Mesendoderm (in vitro differentiated cells): ENCODE data around the gene WDR18.

Experiments used
- DNase-seq: peaks from one replicate; pipeline ENCODE4 v3.0.0; 2013
- H2AK5ac ChIP-seq: 2 replicates; pipeline ENCODE4 v1.6.1; 2013; ENCODE audit warnings: low read length, inconsistent platforms
- H2BK120ac ChIP-seq: 2 replicates; pipeline ENCODE4 v1.6.1; 2013; ENCODE audit warnings: low read depth, mild to moderate bottlenecking, low read length, moderate library complexity, mixed read lengths
- H2BK15ac ChIP-seq: replicated peaks from 2 replicates; pipeline ENCODE4 v1.6.1; 2013; ENCODE audit warnings: low read depth, mild to moderate bottlenecking, moderate library complexity
- H2BK5ac ChIP-seq: 2 replicates; pipeline ENCODE4 v1.6.1; 2013; ENCODE audit warnings: low read length, inconsistent platforms
- H3K18ac ChIP-seq: 2 replicates; pipeline ENCODE4 v1.6.1; 2013; ENCODE audit warnings: mild to moderate bottlenecking, low read length, mixed read lengths
- H3K23ac ChIP-seq: one replicate; pipeline ENCODE4 v1.6.1; 2013; ENCODE audit warnings: low read length
- H3K27ac ChIP-seq: 2 replicates; pipeline ENCODE4 v1.5.1; 2013; ENCODE audit warnings: low read depth, mild to moderate bottlenecking, inconsistent platforms, low read length, moderate library complexity
- H3K27me3 ChIP-seq: 2 replicates; pipeline ENCODE4 v1.6.1; 2013; ENCODE audit warnings: low read length, control low read depth, mild to moderate bottlenecking, inconsistent platforms; ENCODE audit not compliant: insufficient read depth, poor library complexity
- H3K36me3 ChIP-seq: 2 replicates; pipeline ENCODE4 v1.6.1; 2013; ENCODE audit warnings: low read length, inconsistent platforms; ENCODE audit not compliant: control insufficient read depth, insufficient read depth
- H3K4ac ChIP-seq: one replicate; pipeline ENCODE4 v1.6.1; 2013; ENCODE audit warnings: low read depth, mild to moderate bottlenecking, low read length, moderate library complexity
- H3K4me1 ChIP-seq: 2 replicates; pipeline ENCODE4 v1.6.1; 2013; ENCODE audit warnings: low read depth, low read length, inconsistent platforms; ENCODE audit not compliant: control insufficient read depth
- H3K4me2 ChIP-seq: 2 replicates; pipeline ENCODE4 v1.6.1; 2013; ENCODE audit warnings: low read length
- H3K4me3 ChIP-seq: 2 replicates; pipeline ENCODE4 v1.5.1; 2013; ENCODE audit warnings: mild to moderate bottlenecking, low read length
- H3K56ac ChIP-seq: one replicate; pipeline ENCODE4 v1.6.1; 2013; ENCODE audit warnings: low read length
- H3K79me1 ChIP-seq: 2 replicates; pipeline ENCODE4 v1.6.1; 2013; ENCODE audit warnings: low read length, inconsistent platforms
- H3K79me2 ChIP-seq: 2 replicates; pipeline ENCODE4 v1.6.1; 2013; ENCODE audit warnings: mild to moderate bottlenecking, low read length; ENCODE audit not compliant: control insufficient read depth, insufficient read depth
- H3K9ac ChIP-seq: 2 replicates; pipeline ENCODE4 v1.6.1; 2013; ENCODE audit warnings: low read length, inconsistent platforms
- H4K5ac ChIP-seq: one replicate; pipeline ENCODE4 v1.6.1; 2013; ENCODE audit warnings: low read length
- H4K8ac ChIP-seq: one replicate; pipeline ENCODE4 v1.6.1; 2013; ENCODE audit warnings: low read depth, mild to moderate bottlenecking, control low read depth, low read length, moderate library complexity
- WGBS: extraction: QIAGEN DNeasy Blood & Tissue Kit; methylation state at CpG from one replicate; pipeline ENCODE4 v1.1.7; 2013; ENCODE audit warnings: low lambda C conversion rate, missing lambda C conversion rate; ENCODE audit not compliant: insufficient coverage; ENCODE audit errors: extremely low coverage; 5-methylcytosine and 5-hydroxymethylcytosine counted together

WDR18 gene

GRCh38 chr19:943551-944170 is 40.5 kb upstream of the WDR18 start:
- Histone ChIP-seq H3K36me3 (peaks cover 6% of the 10 kb centered on the region), H3K4me2 (no peak overlapping the region), H3K23ac (no peak overlapping the region), H2AK5ac (no peak overlapping the region), H3K27ac (no peak overlapping the region), H3K79me2 (peaks cover 55% of the 10 kb centered on the region), H2BK15ac (no peak overlapping the region), H3K4ac (no peak overlapping the region), H3K79me1 (peaks cover 18% of the 10 kb centered on the region), H4K5ac (no peak overlapping the region), H2BK5ac (no peak overlapping the region), H3K18ac (no peak overlapping the region), H3K4me3 (no peak overlapping the region), H3K27me3 (no peaks in the 10 kb centered on the region), H2BK120ac (no peak overlapping the region), H4K8ac (no peak overlapping the region), H3K4me1 (no peaks in the 10 kb centered on the region), H3K9ac (no peak overlapping the region), H3K56ac (no peak overlapping the region)
- no peak for DNase-seq
- no CpG with 5 or more reads among the region's 17 CpGs for WGBS

GRCh38 chr19:944171-944567 is 40.0 kb upstream of the WDR18 start:
- DNase-seq, result no peak
- no peak overlapping the region for H3K4me2 ChIP-seq
- H3K4me3 ChIP-seq, result no peak overlapping the region
- H3K23ac ChIP-seq, result no peak overlapping the region
- WGBS, result no CpG with 5 or more reads among the region's 27 CpGs
- no peak overlapping the region for H2BK120ac ChIP-seq
- peaks cover 55% of the 10 kb centered on the region for H3K79me2 ChIP-seq
- no peak overlapping the region for H3K56ac ChIP-seq
- no peak overlapping the region for H2BK5ac ChIP-seq
- H3K9ac ChIP-seq, result no peak overlapping the region
- no peak overlapping the region for H2AK5ac ChIP-seq
- H3K79me1 ChIP-seq, result peaks cover 18% of the 10 kb centered on the region
- H3K27ac ChIP-seq, result no peak overlapping the region
- no peak overlapping the region for H4K8ac ChIP-seq
- no peaks in the 10 kb centered on the region for H3K27me3 ChIP-seq
- H2BK15ac ChIP-seq, result no peak overlapping the region
- H4K5ac ChIP-seq, result no peak overlapping the region
- no peak overlapping the region for H3K4ac ChIP-seq
- no peaks in the 10 kb centered on the region for H3K4me1 ChIP-seq
- no peak overlapping the region for H3K18ac ChIP-seq
- peaks cover 6% of the 10 kb centered on the region for H3K36me3 ChIP-seq

DNA sequence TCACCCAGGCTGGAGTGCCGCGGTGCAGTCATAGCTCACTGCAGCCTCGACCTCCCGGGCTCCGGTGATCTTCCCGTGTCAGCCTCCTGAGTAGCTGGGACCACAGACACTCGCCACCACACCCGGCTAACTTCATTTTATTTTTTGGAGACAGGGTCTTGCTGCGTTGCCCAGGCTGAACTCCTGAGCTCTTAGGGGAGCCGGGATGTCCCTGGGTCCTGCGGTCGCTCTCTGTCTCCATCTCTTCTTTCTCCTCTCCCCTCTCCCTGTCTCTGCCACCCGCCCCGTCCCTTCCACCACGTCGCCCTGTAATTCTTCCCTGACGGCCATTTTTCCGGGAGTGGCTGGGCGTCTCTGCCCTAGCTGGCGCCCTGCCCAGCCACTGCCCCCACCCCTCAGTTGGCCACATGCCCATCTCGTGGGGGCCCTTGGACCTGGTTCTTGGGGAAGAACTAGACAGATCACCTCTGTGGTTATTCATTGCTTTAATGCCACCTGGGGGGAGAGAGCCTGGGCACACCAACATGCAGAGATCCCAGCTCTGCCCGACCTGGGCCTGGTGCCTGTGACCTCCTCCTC is 39.4 kb upstream of the WDR18 start:
- Histone ChIP-seq H3K4me3 (no peak overlapping the region), H3K18ac (no peak overlapping the region), H3K27ac (no peak overlapping the region), H3K23ac (no peak overlapping the region), H4K8ac (no peak overlapping the region), H2BK15ac (no peak overlapping the region), H3K79me1 (peaks cover 13% of the 10 kb centered on the region), H3K27me3 (no peaks in the 10 kb centered on the region), H3K79me2 (peaks cover 49% of the 10 kb centered on the region), H3K4ac (no peak overlapping the region), H3K56ac (no peak overlapping the region), H3K4me2 (no peak overlapping the region), H2BK120ac (no peak overlapping the region), H3K4me1 (no peaks in the 10 kb centered on the region), H2AK5ac (no peak overlapping the region), H2BK5ac (no peak overlapping the region), H4K5ac (no peak overlapping the region), H3K9ac (no peak overlapping the region), H3K36me3 (peaks cover 4% of the 10 kb centered on the region)
- no peak for DNase-seq
- WGBS, result no CpG with 5 or more reads among the region's 22 CpGs

DNA sequence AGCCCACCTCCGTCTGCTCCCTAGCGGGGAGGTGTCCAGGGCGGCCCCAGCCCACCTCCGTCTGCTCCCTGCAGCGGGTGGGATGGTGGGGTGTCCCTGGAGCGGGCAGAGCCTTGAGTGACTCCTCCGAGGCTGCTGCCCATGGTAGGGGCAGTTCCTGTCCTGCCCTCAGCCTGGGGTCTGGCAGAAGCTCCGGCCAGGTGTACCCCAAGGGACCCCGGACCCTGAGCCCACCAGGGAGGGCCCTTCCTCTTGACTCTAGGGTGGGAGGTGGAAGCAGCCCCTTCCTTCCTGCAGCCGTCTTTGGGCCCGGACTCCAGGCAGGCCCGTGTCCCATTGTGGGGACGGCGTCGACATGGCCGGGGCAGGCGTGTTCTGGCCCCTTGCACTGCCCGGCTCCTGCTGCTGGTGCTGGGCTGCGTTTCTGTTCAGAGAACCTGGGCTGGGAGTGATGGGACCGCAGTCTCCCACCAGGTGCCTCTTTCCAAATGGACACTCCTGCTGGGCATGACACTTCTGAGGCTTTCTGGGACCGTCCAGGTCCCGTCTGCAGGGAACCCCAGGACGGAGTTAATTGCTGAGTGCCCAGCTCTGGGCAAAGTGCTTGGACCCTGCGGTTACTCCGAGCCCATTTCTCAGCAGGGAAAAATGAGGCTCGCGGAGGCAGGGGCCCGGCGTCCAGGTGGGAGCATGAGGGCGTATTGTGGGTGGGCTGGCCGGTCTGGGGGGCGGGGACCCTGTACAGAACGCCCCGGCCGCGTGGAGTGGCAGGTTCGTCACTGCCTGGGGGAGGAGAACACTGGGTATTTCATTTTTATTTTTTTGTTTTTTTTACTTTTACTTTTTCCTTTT is 38.5 kb upstream of the WDR18 start:
- Histone ChIP-seq H2BK120ac (no peak overlapping the region), H3K27ac (no peak overlapping the region), H3K36me3 (peaks cover 4% of the 10 kb centered on the region), H3K27me3 (no peaks in the 10 kb centered on the region), H3K4ac (no peak overlapping the region), H2BK15ac (no peak overlapping the region), H3K18ac (no peak overlapping the region), H3K9ac (no peak overlapping the region), H3K4me1 (no peaks in the 10 kb centered on the region), H3K4me3 (no peak overlapping the region), H3K79me1 (peaks cover 13% of the 10 kb centered on the region), H4K8ac (no peak overlapping the region), H3K56ac (no peak overlapping the region), H3K79me2 (peaks cover 42% of the 10 kb centered on the region), H3K4me2 (no peak overlapping the region), H3K23ac (no peak overlapping the region), H4K5ac (no peak overlapping the region), H2AK5ac (no peak overlapping the region), H2BK5ac (no peak overlapping the region)
- WGBS, result no CpG with 5 or more reads among the region's 37 CpGs
- DNase-seq, result no peak

DNA sequence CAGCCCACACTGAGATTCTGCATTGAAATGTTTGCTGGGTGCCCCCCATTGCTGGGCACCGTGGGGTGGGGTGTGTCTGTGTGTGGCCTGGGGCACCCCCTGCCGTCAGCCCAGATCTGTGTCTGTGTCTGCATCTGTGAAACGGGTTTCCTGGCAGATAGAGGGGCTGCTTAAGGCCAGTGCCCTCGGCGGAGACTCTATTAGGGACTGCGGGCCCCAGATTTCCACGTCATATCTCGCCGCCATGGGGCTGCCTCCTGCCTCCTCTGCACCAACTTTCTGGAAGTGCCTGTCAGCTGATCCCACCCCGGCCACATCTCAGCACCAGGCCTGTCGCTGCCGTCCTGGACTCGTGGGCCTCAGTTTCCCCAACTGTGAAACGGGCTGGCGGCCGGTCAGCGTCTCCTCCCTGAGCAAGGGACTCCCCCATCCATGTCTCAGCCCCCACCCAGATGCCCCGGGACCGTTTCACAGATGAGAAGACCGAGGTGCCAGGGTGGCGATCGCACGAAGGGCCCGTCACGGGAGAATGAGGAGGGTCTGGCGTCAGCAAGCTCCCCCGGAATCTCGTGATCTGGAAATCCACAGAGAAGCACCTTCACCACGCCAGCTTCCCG is 36.9 kb upstream of the WDR18 start:
- H3K18ac ChIP-seq, result no peak overlapping the region
- H3K4me2 ChIP-seq, result no peak overlapping the region
- no peak overlapping the region for H3K27ac ChIP-seq
- H3K23ac ChIP-seq, result no peak overlapping the region
- no peak overlapping the region for H3K4ac ChIP-seq
- no peak overlapping the region for H2BK120ac ChIP-seq
- H2BK15ac ChIP-seq, result no peak overlapping the region
- H3K27me3 ChIP-seq, result no peaks in the 10 kb centered on the region
- H3K4me1 ChIP-seq, result no peaks in the 10 kb centered on the region
- H2BK5ac ChIP-seq, result no peak overlapping the region
- H3K56ac ChIP-seq, result no peak overlapping the region
- peaks cover 4% of the 10 kb centered on the region for H3K36me3 ChIP-seq
- no peak overlapping the region for H3K9ac ChIP-seq
- peaks cover 33% of the 10 kb centered on the region for H3K79me2 ChIP-seq
- peaks cover 13% of the 10 kb centered on the region for H3K79me1 ChIP-seq
- H4K5ac ChIP-seq, result no peak overlapping the region
- DNase-seq, result no peak
- no peak overlapping the region for H3K4me3 ChIP-seq
- no peak overlapping the region for H2AK5ac ChIP-seq
- H4K8ac ChIP-seq, result no peak overlapping the region
- WGBS, result no CpG with 5 or more reads among the region's 30 CpGs
